Left renal pelvis (tissue), 4 donors: ENCODE results near the gene SLC19A1. TPM values are rescaled to one million over a fixed set of nuclear protein-coding genes. Genes with fewer than 3 reads are reported as not detected.

Experiments used
- DNase-seq, 4 donors: peaks; one replicate each; pipeline ENCODE4 v3.0.0-alpha.2; 2013; ENCODE audit warnings: low read depth in 4 of 4, low spot score in 3 of 4
- polyA plus RNA-seq, 4 donors: library from polyadenylated mRNA; unstranded; fragments of 120-200 nt; gene quantifications; one replicate each; pipeline ENCODE4 v1.2.1, GENCODE V29; 2013; ENCODE audit not compliant: insufficient read length in 4 of 4

The SLC19A1 gene
- polyA plus RNA-seq, 4 donors: 24.8 to 61.9 (median 43.3) TPM

- DNase-seq: no peak
Observed at GRCh38 chr21:45496968-45497845, 45.0 kb downstream of the SLC19A1 start.

GRCh38 chr21:45496151-45496967 is 45.9 kb downstream of the SLC19A1 start:
- no peak for DNase-seq

- DNase-seq: no peak
Observed at GRCh38 chr21:45494851-45495680, 47.2 kb downstream of the SLC19A1 start.

GRCh38 chr21:45494135-45494850 is 47.9 kb downstream of the SLC19A1 start:
- no peak for DNase-seq

GRCh38 chr21:45493401-45494001 is 48.7 kb downstream of the SLC19A1 start:
- DNase-seq: no peak

- DNase-seq: no peak
Observed at GRCh38 chr21:45492765-45493164, 49.5 kb downstream of the SLC19A1 start.

- DNase-seq: no peak
Observed at GRCh38 chr21:45491623-45492022, 50.6 kb downstream of the SLC19A1 start.

GRCh38 chr21:45491056-45491455 is 51.2 kb downstream of the SLC19A1 start:
- DNase-seq: no peak

- DNase-seq: no peak
Observed at GRCh38 chr21:45490049-45490731, 52.0 kb downstream of the SLC19A1 start.

- DNase-seq: no peak
Observed at GRCh38 chr21:45489722-45489982, 52.6 kb downstream of the SLC19A1 start.

GRCh38 chr21:45488931-45489721 is 53.1 kb downstream of the SLC19A1 start:
- DNase-seq: no peak

GRCh38 chr21:45487891-45488600 is 54.2 kb downstream of the SLC19A1 start:
- no peak for DNase-seq

GRCh38 chr21:45487161-45487806 is 55.0 kb downstream of the SLC19A1 start:
- DNase-seq: no peak

- DNase-seq: no peak
Observed at GRCh38 chr21:45486443-45487160, 55.6 kb downstream of the SLC19A1 start.

- no peak for DNase-seq
Observed at GRCh38 chr21:45485686-45486442, 56.4 kb downstream of the SLC19A1 start.

- DNase-seq: no peak
Observed at GRCh38 chr21:45484318-45484717, 57.9 kb downstream of the SLC19A1 start.
